Gastrocnemius medialis (tissue), 4 donors: ENCODE data around the gene KLHL30.
"Not testable (repeated sequence)": the region's sequence is repeated elsewhere in the genome, so short reads cannot be mapped to it uniquely, and the experiment has no call there.

Source experiments
- CTCF ChIP-seq, 5 experiments: fragments of 450-650 bp in 3 of 5; fragments of 200-600 bp in 2 of 5; sonication (generic) in 2 of 5; IDR thresholded peaks in 4 of 5; conservative IDR thresholded peaks in 1 of 5; 1 replicate in 4 of 5; 2 replicates in 1 of 5; pipeline ENCODE4 v1.5.1; 2016 to 2019; ENCODE audit warnings: antibody characterized with exemption in 5 of 5, mild to moderate bottlenecking in 3 of 5, moderate library complexity in 3 of 5
- POLR2A ChIP-seq, 2 donors: fragments of 450-650 bp; IDR thresholded peaks; one replicate each; pipeline ENCODE4 v1.6.1; 2017; ENCODE audit warnings: antibody characterized with exemption in 2 of 2, mild to moderate bottlenecking in 2 of 2, moderate library complexity in 2 of 2

GRCh38 chr2:238171072-238171431 lies 32.6 kb downstream of the KLHL30 start:
- TF ChIP-seq CTCF (IDR thresholded peaks at IDR 0.05 in 4 of 5, conservative IDR thresholded peaks at IDR 0.05 in 1 of 5); POLR2A (IDR thresholded peaks at IDR 0.05): not testable (repeated sequence)
